Measurements from ENCODE around the gene FUZ.

FUZ gene

DNA sequence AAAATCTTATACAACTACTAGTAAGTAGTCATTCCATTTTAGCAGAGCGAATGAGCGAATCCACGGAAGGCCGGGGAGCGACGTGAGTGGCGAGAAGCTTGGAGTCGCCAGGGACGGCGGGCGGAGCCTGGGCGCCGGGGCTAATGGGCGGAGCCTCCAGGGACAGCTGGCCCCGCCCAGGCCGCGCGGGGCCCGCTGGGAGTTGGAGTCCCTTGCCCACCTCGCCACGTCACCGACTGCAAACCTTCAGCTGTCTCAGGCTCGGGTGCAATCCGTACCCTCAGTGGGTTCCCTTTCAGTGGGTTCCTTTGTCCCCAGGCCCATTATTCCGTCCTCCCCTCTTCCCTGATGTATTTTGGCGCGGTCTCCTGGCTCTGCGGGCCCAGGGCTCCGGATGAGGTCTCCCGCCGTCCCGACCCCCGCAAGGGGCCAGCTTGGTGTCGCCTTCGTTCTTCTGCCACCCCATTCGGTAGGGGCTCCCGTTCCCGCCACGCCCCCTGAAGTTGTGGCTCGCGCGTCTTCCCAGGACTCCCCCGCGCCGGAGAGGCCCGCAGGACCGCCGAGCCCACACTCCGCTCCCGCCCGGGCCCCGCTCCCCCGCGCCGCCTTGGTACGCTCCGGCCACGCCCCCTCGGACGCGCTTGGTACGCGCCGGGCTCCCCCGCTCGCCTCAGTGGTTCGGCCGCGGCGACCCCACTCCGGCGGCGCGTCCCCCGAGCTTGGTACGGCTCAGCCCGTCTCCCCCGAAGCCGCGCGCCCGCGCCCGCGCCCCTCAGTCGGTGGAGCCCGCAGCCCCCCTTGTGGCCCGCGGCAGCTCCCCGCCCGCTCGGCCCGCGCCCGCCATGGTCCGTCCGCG is 37.6 kb upstream of the FUZ start, which contains the start of gene PTOV1:
TSS of gene PTOV1 (plus strand) at position 673 of the 856 bp plus-strand sequence.
- DNase-seq, result peak; percentile 90

DNA sequence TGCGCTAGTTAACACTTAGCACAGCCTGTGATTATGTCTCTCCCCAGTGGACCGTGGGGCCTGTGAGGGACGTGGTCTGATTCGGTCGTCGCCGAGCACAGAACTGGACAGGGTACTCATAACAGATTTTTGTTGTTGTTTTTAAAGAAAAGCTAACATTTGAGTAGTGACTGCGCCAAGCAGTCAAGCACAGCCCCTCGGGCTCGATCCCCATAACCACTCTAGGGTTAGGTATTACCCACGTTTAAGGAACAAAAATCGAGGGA is 37.1 kb upstream of the FUZ start:
- no peak for DNase-seq

DNA sequence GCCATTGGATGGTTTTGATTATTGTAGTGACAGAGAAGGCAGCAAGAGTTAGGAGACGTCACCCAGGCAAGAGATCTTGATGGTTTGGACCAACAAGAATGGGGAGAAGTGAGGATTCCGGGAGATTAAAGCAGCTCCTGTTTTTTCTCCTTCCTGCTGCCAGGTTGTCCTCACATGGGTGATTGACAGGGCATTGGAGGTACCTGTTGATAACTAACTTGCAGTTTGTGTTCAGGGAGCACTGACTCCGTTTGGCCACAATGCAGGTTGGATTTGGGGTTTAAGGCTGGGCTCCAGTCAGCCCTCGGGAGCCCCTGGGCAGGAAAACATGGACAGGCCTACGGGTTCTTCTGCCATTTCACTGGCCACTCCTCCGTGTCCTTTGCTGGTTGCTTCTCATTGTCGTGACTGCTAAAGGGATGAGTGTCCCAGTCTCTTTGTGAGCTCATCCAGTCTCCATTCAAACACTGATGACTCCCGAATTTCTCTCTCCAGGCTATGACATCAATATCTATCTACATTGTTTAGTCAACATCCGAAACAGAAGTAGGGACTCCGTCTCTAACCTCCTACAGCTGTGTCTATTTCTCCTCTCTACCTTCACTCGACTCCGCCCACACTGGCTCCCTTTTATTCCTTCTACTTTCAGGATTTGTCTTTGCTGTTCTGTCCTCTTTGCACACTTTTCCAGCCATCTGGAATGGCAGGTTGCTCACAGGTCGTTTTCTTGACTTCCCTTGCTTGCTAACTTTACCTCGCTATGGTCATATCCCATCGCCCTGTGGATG is 36.5 kb upstream of the FUZ start:
- DNase-seq, result no peak

DNA sequence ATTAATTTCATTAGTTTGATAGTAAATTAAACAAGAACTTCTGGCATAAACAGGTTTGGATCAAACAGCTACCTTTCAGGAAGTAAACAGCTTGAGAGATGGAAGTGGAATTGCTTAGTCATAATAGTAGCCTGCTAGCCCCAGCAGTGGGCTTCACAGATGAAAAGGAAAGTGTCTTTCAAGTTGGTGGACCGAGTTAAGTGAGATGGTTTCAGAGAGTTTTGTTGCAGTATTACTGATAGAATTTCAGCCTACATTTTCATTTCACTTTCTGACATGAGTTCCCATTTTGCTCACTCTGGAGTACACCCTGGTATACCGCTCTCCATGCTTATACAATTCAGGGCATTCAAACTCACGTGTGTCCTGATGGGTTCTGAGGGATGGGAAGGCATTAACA is 35.8 kb upstream of the FUZ start:
- DNase-seq, result no peak

DNA sequence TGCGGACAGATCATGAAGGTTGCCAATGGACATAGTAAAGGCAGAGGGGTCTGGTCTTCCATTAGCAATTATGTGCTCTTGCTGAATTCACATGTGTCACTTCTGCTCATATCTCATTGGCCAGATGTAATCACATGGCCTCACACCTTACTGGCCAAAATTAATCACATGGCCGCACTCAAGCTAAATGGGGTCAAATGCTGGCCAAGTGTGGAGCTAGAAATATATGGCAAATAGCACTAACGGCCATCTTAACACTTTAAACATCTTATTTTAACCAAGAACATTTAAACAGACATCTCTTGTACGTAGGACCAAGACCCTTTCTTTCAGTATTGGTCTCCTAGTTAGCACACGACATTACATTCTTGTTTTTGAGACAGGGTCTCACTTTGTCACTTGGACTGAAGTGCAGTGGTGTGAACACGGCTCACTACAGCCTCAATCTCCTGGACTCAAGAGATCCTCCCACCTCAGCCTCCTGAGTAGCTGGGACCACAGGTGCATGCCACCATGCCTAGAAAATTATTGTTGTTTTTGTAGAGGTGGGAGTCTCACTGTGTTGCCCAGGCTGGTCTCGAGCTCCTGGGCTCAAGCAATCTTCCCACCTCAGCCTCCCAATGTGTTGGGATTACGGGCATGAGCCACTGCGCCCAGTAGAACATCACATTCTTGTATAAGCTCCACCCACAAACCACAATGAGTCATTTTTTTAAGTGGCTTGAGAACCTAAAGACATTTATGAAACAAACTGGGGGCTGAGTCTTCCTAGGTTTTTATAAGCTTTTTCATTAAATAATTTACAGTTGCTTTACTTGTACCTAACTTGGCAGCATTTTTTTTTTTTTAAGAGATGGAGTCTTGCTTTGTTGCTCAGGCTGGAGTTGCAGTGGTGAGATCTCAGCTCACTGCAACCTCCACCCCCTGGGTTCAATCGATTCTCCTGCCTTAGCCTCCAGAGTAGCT is 34.9 kb upstream of the FUZ start:
- peak; percentile 49 for DNase-seq

DNA sequence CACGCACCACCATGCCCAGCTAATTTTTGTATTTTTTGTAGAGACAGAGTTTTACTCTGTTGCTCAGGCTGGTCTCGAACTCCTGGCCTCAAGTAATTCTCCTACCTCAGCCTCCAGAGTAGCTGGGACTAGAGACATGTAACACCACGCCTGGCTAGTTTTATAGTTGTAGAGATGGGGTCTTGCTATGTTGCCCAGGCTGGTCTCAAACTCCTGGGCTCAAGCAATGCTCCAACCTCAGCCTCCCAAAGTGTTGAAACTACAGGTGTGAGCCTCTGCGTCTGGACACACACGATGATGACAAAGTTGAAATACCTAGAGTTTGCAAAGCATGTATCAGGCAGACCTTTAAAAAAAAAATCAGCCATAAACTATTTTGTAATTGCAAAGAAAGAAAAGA is 33.3 kb upstream of the FUZ start:
- no peak for DNase-seq

DNA sequence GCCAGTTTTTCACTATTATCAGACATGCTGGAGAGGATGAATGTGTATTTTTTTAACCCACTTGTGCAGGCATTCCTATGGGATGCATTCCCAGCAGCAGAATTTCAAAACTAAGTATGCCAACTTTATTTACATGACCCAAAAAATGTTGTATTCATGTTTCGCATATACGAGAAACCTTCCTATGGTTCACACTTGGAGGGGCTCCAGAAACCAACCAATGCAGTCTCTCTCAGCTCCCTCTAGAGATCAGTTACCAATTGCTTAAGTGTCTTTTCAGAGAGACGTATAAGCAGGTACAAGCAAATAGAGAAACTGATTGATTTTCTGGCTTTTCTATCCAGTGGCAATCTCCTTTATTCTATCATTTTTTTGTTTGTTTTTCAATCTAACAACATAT is 32.3 kb upstream of the FUZ start:
- no peak for DNase-seq

DNA sequence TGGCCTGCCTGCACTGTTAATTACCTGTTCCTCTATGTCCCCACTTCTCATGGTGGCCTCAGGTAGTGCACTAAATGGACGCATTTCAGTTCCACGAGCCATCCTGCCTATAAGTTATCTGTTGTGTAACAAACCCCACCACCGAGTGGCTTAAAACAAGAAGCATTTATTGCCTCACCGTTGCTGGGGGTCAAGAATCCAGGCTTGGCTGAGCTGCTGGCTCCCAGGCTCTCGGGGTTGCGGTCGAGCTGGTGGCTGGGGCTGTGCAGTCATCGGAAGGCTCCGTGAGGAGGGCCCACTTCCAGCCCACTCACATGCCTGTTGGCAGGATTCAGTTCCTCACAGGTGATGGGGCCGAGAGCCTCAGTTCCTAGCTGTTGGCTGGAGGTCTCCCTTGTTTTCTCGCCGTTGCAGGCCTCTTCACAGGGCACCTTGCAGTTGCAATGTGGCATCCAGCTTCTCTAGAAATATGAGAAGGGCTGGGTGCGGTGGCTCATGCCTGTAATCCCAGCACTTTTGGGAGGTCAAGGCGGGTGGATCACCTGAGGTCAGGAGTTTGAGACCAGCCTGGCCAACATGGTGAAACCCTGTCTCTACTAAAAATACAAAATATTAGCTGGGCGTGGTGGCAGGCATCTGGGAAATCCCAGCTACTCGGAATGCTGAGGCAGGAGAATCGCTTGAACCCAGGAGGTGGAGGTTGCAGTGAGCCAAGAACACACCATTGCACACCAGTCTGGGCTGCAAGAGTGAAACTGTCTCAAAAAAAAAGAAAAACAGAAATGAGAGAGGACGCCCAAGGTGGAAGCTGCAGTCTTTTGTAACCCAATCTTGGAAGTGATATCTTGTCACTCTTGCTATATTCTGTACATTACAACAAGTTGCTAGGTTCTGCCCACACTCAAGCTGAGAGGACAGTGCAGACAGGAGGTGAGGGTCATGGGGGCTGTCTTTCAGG is 31.3 kb upstream of the FUZ start:
- no peak for DNase-seq

DNA sequence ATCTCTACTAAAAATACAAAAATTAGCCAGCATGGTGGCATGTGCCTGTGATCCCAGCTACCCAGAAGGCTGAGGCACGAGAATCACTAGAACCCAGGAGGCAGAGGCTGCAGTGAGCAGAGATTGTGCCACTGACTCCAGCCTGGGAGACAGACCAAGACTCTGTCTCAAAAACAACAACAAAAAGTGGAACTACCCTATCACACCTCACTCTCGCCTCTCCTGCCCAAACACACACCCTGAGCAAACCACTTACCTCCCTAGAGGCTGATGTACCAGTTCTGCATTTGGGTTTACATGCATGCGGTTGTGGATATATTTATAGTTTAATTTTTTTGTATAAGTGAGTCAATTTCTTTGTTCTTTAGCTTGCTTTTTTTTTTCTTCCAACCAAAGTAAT is 30.2 kb upstream of the FUZ start:
- DNase-seq, result no peak

DNA sequence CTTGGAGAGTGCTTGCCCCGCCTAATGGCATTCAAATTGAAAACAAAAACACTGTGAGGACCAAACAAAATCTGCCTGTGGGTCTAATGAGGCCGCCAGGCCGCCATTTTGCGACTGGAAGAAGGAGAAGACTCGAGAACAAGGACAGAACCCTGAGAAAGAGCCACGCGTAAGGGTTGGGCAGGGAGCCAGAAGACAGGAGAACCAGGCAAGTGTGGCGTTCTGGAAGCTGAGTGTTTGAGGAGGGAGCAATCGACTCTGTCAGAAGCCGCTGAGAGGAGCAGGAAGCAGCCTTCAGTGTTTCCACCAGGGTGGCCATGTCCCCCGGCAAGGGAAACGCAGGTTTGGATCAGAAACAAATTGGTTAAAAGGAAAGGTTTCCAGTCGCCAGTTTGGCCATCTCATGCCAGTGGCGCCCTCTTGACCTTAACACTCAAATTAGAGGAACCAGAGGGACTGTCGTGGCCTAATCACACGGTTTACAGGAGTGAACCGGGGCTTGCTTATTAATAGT is 27.7 kb upstream of the FUZ start:
- no peak for DNase-seq

DNA sequence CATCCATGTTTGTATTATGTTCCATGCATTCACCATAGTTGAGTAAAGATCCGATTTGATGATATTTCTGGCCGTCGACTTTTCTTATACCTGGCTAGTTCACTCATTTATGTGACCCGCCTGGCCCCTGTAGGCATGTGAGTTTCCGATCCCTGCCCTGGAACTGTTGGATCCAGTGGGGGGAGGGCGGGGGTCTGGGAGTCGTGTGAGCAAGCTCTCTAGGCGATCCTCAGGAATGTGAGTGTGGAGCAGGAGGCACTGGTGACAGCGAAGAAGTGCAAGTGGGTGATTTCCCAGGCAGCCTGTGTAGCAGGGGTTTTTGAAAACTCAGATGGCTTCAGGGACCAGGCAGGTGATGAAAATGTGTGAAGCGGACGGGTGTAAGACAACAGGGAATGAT is 27.2 kb upstream of the FUZ start:
- DNase-seq, result no peak

DNA sequence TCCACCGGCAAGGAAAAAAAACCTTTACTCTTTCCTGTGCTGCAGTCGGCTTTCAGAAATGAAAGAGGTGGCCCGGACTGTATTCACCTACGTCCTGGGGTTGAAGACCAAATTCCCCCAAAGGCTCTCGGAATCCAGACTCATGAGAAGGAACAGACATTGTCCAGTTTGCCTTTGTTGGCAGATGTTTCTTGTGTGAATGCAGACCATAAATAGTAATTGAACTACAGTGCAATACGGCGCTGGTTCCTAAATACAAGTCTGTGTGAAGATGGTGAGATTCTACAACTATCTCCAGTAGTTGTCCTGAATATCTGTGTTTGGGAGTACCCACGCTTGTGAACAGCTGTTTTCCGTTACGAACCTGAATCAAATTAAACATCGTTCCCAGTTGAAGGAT is 26.6 kb upstream of the FUZ start:
- no peak for DNase-seq

DNA sequence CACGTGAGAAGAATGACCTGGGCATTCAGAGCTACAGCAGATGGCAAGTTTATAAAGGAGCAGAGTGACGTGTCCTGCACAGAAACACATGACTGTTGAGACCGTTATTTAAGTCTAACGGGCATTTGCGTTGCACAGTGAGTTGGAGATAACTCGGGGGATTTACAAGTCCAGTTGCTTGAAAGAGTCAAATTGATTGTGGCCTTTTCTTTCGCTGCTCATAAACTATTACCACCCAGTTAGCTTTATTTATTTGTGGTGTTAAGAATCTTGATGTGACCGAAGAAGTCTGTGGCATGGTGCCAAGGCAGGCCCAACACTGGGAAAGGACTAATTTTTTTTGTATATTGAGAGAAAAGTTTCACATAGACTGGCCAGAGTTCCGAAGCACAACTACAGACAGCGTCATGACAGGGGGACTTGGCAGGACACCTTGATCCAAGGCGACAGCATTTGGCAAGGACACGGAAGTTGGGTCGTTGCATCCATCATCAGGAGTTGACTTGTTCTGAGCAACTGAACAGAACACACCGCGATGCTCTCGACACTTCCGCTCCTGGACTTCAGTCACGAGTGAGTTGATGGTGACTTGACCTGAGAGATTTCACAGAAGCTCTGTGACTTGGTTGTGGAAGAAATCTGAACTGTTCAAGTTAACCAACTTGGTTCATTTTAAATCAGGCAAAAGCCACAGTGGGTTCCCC is 25.9 kb upstream of the FUZ start:
- no peak for DNase-seq

DNA sequence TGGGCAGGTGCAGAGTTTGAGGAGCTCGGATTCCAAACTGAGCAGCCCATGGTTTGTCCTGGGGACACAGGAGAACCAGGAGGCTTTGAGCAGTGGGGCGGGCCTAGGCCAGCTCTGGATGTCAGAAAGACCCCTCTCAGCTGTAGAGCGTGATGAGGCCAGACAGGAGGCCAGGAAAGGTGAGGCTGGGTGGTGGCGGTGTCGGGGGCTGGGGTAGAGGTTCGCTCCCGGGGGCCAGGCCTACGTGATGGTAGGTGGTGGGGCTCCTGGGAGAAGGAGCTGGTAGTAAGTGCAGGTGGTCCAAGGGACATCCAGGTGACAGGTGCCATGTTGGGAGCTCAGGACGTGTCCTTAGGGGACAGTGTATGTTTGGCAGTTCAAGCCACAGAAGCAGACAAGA is 24.3 kb upstream of the FUZ start:
- no peak for DNase-seq

DNA sequence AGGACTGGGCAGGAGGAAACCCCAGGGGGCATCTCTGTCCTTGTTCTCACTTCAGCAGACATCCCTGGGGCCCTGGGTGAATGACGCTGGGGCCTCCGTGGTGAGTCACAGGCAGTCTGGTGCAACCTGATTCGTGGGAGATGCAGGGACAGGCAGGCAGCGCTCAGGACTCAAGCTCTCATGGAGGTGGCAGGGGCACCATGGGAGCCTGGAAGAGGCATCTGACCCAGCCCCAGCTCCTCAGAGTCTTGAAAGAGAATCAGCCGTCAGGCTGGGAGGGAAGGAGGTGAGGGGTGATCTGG is 23.9 kb upstream of the FUZ start:
- no peak for DNase-seq

DNA sequence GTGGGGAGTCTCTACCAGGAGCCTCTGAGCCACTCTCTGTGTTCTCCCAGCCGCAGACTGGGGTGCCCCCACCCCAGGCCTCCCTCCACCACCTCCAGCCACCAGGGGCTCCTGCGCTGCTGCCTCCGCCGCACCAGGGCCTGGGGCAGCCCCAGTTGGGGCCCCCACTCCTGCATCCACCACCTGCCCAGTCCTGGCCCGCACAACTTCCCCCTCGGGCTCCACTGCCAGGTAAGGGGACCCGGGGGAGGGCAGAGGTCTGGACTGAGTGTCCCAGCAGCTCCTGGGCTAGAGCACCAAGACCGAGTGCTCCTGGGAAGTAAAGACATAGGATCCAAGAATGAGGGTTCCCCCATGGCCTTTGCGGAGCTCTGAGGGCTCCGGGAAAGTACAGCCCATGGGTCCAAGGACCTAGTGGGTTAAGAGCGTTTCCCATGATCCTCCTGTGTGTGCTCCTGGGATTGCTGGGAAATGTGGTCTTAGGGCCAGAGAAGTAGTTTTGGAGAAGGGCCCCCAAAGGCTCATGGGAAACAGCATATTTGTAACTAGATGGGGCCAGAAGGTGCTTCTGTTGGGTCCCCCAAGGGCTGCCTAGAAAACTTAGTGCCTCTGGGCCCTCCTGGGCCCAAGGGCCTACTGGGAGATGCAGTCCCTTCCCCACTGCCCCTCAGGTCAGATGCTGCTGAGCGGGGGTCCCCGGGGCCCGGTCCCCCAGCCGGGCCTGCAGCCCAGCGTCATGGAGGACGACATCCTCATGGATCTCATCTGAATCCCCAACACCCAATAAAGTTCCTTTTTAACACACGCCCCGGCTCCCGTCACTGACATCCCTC is 23.3 kb upstream of the FUZ start:
- DNase-seq, result no peak

DNA sequence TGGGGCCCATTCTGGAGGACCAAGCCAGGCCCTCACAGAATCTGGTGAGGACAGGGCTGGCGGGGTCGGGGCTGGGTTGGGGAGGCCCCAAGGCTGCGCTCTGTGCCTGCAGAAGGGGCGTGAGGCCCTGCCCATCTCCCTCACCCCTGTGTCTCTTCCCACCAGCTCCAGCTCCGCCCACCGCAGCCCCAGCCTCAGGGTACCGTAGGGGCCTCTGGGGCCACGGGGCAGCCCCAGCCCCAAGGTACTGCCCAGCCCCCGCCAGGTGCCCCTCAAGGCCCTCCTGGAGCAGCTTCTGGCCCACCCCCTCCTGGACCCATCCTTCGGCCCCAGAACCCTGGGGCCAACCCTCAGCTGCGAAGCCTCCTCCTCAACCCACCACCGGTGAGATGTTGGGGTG is 22.5 kb upstream of the FUZ start:
- no peak for DNase-seq

DNA sequence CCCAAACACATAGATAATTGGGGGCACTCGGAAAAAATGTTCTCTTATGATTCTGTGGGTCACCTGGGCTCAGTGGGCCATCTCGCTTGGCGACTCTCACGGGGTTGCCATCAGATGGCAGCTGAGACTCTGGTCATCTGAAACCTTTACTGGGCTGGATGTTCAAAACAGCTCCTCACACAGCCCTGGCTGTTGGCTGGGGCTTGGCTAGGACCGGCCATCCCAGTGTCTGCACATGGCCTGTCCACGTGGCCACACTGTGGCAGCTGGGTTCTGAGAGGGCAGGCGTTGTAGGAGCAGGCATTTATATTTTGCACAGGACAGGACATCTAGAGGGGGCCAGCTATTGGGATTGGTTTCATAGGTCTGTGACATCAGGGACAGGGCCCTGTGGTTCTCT is 20.5 kb upstream of the FUZ start:
- no peak for DNase-seq

DNA sequence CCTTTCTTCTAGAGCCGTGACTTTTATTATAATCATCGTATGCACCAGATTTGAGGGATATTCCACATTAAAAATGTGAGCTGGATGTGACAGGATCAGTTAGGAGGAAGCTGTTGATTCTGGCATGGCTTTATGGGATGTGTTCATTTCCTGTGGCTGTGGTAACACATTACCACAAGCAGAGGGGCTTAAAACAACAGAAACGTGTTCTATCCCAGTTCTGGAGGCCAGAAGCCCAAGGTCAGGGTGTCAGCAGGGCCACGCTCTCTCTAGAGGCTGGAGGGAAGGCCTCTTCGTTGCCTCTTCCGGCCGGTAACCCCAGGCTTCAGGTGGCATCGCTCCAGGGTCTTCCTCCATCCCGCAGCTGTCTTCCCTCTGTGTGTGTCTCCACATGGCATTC is 19.5 kb upstream of the FUZ start:
- no peak for DNase-seq

DNA sequence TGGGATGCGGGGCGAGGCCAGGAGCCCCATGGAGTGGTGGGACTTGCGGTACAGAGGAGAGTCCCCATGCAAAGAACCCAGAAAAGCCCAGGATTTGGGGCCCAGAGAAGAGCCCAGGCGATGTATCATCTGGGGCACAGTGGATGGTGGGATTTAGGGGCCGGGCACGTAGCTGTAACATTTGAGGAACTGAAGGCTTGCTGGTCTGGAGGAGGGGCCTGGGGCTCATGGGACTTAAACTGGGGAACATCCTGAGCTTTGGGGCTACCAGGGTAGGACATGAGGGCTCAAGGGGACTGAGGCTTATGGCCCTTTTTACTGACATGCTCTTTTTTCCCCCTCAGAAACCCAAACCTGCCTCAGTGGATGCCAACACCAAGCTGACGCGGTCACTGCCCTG is 18.5 kb upstream of the FUZ start:
- DNase-seq, result no peak

DNA sequence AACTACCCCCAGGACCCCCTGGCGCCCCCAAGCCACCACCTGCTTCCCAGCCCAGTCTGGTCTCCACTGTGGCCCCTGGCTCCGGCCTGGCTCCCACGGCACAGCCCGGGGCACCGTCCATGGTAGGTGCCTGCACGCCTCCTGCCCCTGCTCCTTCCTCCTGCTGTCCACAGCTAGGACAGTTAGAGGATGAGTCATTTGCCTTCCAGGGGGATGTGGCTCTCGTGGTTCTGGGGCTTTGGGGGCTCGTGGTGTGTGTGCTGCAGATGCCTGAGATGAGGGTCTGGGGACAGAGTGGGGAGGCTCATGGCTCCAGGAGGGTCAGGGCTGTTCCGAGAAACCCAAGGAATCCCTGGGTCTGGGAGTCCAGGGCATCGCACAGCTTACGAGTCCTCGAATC is 17.7 kb upstream of the FUZ start:
- DNase-seq, result no peak
